Activated CD8-positive, alpha-beta memory T cell treated with anti-CD3 and anti-CD28 coated beads, Interleukin-2, amount 50 U/mL, for 1 hour (primary cell): Measurements from ENCODE around the gene PLA2G2E.
A peak's percentile ranks its signal among the peaks of the same experiment; 100 is the strongest.
"Not testable (repeated sequence)": the region's sequence is repeated elsewhere in the genome, so short reads cannot be mapped to it uniquely, and the experiment has no call there.

Source experiments
- DNase-seq: peaks from one replicate; pipeline ENCODE4 v3.0.0-alpha.2; 2020; ENCODE audit errors: extremely low read depth

PLA2G2E gene

GRCh38 chr1:19884312-19884711 is 39.1 kb downstream of the PLA2G2E start:
- DNase-seq: no peak

- DNase-seq: peak; percentile 93
Observed at GRCh38 chr1:19882111-19883071, 41.0 kb downstream of the PLA2G2E start, which contains the start of gene OTUD3. OTUD3 (plus strand) TSS chr1:19882395; CDS start chr1:19882514, 119 bp downstream.

GRCh38 chr1:19880841-19881240 is 42.6 kb downstream of the PLA2G2E start:
- not testable (repeated sequence) for DNase-seq

GRCh38 chr1:19879661-19880060 is 43.8 kb downstream of the PLA2G2E start:
- no peak for DNase-seq

GRCh38 chr1:19879227-19879626 is 44.2 kb downstream of the PLA2G2E start:
- DNase-seq: no peak

- no peak for DNase-seq
Observed at GRCh38 chr1:19878637-19878985, 44.8 kb downstream of the PLA2G2E start.

GRCh38 chr1:19877821-19878636 is 45.4 kb downstream of the PLA2G2E start:
- no peak for DNase-seq

- DNase-seq: no peak
Observed at GRCh38 chr1:19877181-19877750, 46.2 kb downstream of the PLA2G2E start.

- DNase-seq: no peak
Observed at GRCh38 chr1:19872190-19872589, 51.2 kb downstream of the PLA2G2E start.
